WTC11 (cell line): ENCODE results near the gene GRIN2C. TPM values are rescaled to one million over a fixed set of nuclear protein-coding genes. Genes with fewer than 3 reads are reported as not detected.

Experiments
- ATF1 ChIP-seq: sonication (generic); formaldehyde crosslinking; IDR thresholded peaks from 2 replicates; pipeline ENCODE4 v1.8.1; 2023; ENCODE audit warnings: mild to moderate bottlenecking, moderate library complexity, missing genetic modification reagents
- CTCF ChIP-seq: fragments of 200-600 bp; IDR thresholded peaks from 2 replicates; pipeline ENCODE4 v1.8.0; 2022; ENCODE audit warnings: antibody characterized with exemption
- E2F1 ChIP-seq: sonication (generic); formaldehyde crosslinking; IDR thresholded peaks from 2 replicates; pipeline ENCODE4 v1.8.0; 2022; ENCODE audit warnings: mild to moderate bottlenecking, missing genetic modification reagents
- ETV6 ChIP-seq: sonication (generic); formaldehyde crosslinking; IDR thresholded peaks from 2 replicates; pipeline ENCODE4 v1.8.1; 2022; ENCODE audit warnings: mild to moderate bottlenecking, missing genetic modification reagents
- GTF2I ChIP-seq: fragments of 250-450 bp; sonication (Bioruptor Pico); conservative IDR thresholded peaks from 2 replicates; pipeline ENCODE4 v1.4.0; 2021; ENCODE audit warnings: mild to moderate bottlenecking
- MAX ChIP-seq: sonication (generic); formaldehyde crosslinking; IDR thresholded peaks from 2 replicates; pipeline ENCODE4 v1.8.0; 2022; ENCODE audit warnings: mild to moderate bottlenecking, missing genetic modification reagents
- NR3C1 ChIP-seq: sonication (generic); formaldehyde crosslinking; conservative IDR thresholded peaks from 2 replicates; pipeline ENCODE4 v1.8.1; 2023; ENCODE audit warnings: low read depth, mild to moderate bottlenecking, missing genetic modification reagents
- PREB ChIP-seq: sonication (generic); formaldehyde crosslinking; IDR thresholded peaks from 2 replicates; pipeline ENCODE4 v1.8.1; 2022; ENCODE audit warnings: mild to moderate bottlenecking, missing genetic modification reagents, moderate library complexity, borderline replicate concordance
- ZNF121 ChIP-seq: sonication (generic); formaldehyde crosslinking; IDR thresholded peaks from 2 replicates; pipeline ENCODE4 v1.8.0; 2023; ENCODE audit warnings: missing genetic modification reagents
- ZNF396 ChIP-seq: fragments of 250-450 bp; sonication (Bioruptor Pico); IDR thresholded peaks from 2 replicates; pipeline ENCODE4 v1.8.0; 2021; ENCODE audit warnings: mild to moderate bottlenecking, moderate library complexity, borderline replicate concordance
- ZNF423 ChIP-seq: fragments of 250-450 bp; sonication (Bioruptor Pico); IDR thresholded peaks from 2 replicates; pipeline ENCODE4 v2.1.2; 2022; ENCODE audit warnings: mild to moderate bottlenecking, moderate library complexity
- ZSCAN18 ChIP-seq: fragments of 250-450 bp; sonication (Bioruptor Pico); IDR thresholded peaks from 2 replicates; pipeline ENCODE4 v2.1.2; 2022; ENCODE audit warnings: mild to moderate bottlenecking, moderate library complexity
- total RNA-seq: library from RNA; stranded (reverse); gene quantifications from 3 replicates; pipeline ENCODE4 v1.2.3, GENCODE V29; 2021
- TF ChIP-seq, protein P1 (sequence below): sonication (generic); formaldehyde crosslinking; IDR thresholded peaks from 2 replicates; pipeline ENCODE4 v1.8.0; 2022; ENCODE audit warnings: missing genetic modification reagents
- TF ChIP-seq, protein P2 (sequence below): sonication (generic); formaldehyde crosslinking; IDR thresholded peaks from 2 replicates; pipeline ENCODE4 v1.8.0; 2023; ENCODE audit warnings: mild to moderate bottlenecking, missing genetic modification reagents
- TF ChIP-seq, protein P3 (sequence below): sonication (generic); formaldehyde crosslinking; conservative IDR thresholded peaks from 2 replicates; pipeline ENCODE4 v1.8.1; 2023; ENCODE audit warnings: mild to moderate bottlenecking, low read depth, missing genetic modification reagents, moderate library complexity
- TF ChIP-seq, protein P4 (sequence below): sonication (generic); formaldehyde crosslinking; IDR thresholded peaks from 2 replicates; pipeline ENCODE4 v1.8.1; 2023; ENCODE audit warnings: mild to moderate bottlenecking, missing genetic modification reagents

Gene GRIN2C
- total RNA-seq, 1 experiment from 2014 or later: 0.31 TPM

- TF ChIP-seq, protein P1, sequence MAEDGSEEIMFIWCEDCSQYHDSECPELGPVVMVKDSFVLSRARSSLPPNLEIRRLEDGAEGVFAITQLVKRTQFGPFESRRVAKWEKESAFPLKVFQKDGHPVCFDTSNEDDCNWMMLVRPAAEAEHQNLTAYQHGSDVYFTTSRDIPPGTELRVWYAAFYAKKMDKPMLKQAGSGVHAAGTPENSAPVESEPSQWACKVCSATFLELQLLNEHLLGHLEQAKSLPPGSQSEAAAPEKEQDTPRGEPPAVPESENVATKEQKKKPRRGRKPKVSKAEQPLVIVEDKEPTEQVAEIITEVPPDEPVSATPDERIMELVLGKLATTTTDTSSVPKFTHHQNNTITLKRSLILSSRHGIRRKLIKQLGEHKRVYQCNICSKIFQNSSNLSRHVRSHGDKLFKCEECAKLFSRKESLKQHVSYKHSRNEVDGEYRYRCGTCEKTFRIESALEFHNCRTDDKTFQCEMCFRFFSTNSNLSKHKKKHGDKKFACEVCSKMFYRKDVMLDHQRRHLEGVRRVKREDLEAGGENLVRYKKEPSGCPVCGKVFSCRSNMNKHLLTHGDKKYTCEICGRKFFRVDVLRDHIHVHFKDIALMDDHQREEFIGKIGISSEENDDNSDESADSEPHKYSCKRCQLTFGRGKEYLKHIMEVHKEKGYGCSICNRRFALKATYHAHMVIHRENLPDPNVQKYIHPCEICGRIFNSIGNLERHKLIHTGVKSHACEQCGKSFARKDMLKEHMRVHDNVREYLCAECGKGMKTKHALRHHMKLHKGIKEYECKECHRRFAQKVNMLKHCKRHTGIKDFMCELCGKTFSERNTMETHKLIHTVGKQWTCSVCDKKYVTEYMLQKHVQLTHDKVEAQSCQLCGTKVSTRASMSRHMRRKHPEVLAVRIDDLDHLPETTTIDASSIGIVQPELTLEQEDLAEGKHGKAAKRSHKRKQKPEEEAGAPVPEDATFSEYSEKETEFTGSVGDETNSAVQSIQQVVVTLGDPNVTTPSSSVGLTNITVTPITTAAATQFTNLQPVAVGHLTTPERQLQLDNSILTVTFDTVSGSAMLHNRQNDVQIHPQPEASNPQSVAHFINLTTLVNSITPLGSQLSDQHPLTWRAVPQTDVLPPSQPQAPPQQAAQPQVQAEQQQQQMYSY: peak; percentile 70
- peak; percentile 90 for TF ChIP-seq ETV6 (CRISPR knock-in tag)
- no peak for TF ChIP-seq ZNF423 (CRISPR knock-in tag)
- TF ChIP-seq ZSCAN18 (CRISPR knock-in tag): no peak
- peak; percentile 95 for TF ChIP-seq E2F1 (CRISPR knock-in tag)
- TF ChIP-seq, protein P2, sequence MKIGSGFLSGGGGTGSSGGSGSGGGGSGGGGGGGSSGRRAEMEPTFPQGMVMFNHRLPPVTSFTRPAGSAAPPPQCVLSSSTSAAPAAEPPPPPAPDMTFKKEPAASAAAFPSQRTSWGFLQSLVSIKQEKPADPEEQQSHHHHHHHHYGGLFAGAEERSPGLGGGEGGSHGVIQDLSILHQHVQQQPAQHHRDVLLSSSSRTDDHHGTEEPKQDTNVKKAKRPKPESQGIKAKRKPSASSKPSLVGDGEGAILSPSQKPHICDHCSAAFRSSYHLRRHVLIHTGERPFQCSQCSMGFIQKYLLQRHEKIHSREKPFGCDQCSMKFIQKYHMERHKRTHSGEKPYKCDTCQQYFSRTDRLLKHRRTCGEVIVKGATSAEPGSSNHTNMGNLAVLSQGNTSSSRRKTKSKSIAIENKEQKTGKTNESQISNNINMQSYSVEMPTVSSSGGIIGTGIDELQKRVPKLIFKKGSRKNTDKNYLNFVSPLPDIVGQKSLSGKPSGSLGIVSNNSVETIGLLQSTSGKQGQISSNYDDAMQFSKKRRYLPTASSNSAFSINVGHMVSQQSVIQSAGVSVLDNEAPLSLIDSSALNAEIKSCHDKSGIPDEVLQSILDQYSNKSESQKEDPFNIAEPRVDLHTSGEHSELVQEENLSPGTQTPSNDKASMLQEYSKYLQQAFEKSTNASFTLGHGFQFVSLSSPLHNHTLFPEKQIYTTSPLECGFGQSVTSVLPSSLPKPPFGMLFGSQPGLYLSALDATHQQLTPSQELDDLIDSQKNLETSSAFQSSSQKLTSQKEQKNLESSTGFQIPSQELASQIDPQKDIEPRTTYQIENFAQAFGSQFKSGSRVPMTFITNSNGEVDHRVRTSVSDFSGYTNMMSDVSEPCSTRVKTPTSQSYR (CRISPR knock-in tag): peak; percentile 67; the same call in 1 of the 2 replicates
- TF ChIP-seq ZNF121 (CRISPR knock-in tag): peak; percentile 50; the same call in 1 of the 2 replicates
- TF ChIP-seq, protein P3, sequence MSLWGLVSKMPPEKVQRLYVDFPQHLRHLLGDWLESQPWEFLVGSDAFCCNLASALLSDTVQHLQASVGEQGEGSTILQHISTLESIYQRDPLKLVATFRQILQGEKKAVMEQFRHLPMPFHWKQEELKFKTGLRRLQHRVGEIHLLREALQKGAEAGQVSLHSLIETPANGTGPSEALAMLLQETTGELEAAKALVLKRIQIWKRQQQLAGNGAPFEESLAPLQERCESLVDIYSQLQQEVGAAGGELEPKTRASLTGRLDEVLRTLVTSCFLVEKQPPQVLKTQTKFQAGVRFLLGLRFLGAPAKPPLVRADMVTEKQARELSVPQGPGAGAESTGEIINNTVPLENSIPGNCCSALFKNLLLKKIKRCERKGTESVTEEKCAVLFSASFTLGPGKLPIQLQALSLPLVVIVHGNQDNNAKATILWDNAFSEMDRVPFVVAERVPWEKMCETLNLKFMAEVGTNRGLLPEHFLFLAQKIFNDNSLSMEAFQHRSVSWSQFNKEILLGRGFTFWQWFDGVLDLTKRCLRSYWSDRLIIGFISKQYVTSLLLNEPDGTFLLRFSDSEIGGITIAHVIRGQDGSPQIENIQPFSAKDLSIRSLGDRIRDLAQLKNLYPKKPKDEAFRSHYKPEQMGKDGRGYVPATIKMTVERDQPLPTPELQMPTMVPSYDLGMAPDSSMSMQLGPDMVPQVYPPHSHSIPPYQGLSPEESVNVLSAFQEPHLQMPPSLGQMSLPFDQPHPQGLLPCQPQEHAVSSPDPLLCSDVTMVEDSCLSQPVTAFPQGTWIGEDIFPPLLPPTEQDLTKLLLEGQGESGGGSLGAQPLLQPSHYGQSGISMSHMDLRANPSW (CRISPR knock-in tag): no peak
- TF ChIP-seq MAX (CRISPR knock-in tag): peak; percentile 98
- TF ChIP-seq CTCF: no peak
- no peak for TF ChIP-seq GTF2I (CRISPR knock-in tag)
- peak; percentile 86; the same call in 1 of the 2 replicates for TF ChIP-seq ATF1 (CRISPR knock-in tag)
- no peak for TF ChIP-seq NR3C1
- TF ChIP-seq ZNF396 (CRISPR knock-in tag): no peak
- TF ChIP-seq, protein P4, sequence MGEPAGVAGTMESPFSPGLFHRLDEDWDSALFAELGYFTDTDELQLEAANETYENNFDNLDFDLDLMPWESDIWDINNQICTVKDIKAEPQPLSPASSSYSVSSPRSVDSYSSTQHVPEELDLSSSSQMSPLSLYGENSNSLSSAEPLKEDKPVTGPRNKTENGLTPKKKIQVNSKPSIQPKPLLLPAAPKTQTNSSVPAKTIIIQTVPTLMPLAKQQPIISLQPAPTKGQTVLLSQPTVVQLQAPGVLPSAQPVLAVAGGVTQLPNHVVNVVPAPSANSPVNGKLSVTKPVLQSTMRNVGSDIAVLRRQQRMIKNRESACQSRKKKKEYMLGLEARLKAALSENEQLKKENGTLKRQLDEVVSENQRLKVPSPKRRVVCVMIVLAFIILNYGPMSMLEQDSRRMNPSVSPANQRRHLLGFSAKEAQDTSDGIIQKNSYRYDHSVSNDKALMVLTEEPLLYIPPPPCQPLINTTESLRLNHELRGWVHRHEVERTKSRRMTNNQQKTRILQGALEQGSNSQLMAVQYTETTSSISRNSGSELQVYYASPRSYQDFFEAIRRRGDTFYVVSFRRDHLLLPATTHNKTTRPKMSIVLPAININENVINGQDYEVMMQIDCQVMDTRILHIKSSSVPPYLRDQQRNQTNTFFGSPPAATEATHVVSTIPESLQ (CRISPR knock-in tag): no peak
- TF ChIP-seq PREB (CRISPR knock-in tag): peak; percentile 83
These were observed 7.2 kb downstream of the GRIN2C start (continued) for GRCh38 chr17:74852237-74853047.
